ENCODE data around the gene MTRFR.

Gene MTRFR

DNA sequence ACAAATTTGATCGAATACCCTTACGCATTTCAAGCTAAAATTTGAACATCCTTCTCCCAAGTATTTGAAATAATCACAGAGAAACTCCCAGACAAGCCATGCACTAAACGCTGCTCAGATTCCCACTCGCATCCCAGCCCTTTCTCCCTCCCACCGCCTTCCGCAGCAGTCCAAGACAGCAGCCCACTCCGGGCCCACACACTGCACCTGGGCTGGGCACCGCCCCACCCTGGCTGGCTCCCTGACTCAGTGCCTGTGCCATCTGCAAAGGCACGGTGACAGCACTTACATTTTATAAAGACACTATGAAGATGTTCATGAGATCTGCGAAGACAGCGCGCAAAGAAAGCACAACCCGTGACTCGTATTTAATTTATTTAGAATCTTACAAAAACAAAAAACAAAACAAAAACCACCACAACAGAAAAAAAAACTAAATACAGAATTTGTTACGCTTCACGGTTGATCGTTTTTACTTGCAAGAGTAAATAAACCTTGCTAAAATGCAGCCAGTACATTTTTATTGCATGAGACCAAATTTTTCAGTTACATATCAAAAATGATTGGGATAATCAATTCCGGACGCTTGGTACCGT lies 55.6 kb downstream of the MTRFR start:
- Histone ChIP-seq H3K27ac (ENCODE audit: low read depth, low read length) (no peak overlapping the region), H3K4me1 (ENCODE audit: control insufficient read depth in 1 of 2, insufficient read depth in 2 of 2, low read length in 2 of 2) (no peaks in the 10 kb centered on the region), H3K9me3 (ENCODE audit: control insufficient read depth in 1 of 2, low read length in 2 of 2) (no peaks in the 10 kb centered on the region), H3K36me3 (ENCODE audit: control insufficient read depth in 1 of 2, insufficient read depth in 2 of 2, low read length in 2 of 2) (peaks cover 15 to 31% of the 10 kb centered on the region in 2 donors), H3K27me3 (ENCODE audit: control insufficient read depth in 1 of 2, insufficient read depth in 2 of 2, low read length in 2 of 2) (no peaks in the 10 kb centered on the region), H3K4me3 (ENCODE audit: low read depth in 1 of 2, low read length in 2 of 2) (no peak overlapping the region), H3K9ac (ENCODE audit: low read depth in 1 of 2, low read length in 2 of 2) (no peak overlapping the region)

GRCh38 chr12:123289911-123290310 lies 56.7 kb downstream of the MTRFR start:
- no peaks in the 10 kb centered on the region for H3K9me3 ChIP-seq (ENCODE audit: control insufficient read depth in 1 of 2, low read length in 2 of 2)
- peaks cover 20 to 40% of the 10 kb centered on the region in 2 donors for H3K36me3 ChIP-seq (ENCODE audit: control insufficient read depth in 1 of 2, insufficient read depth in 2 of 2, low read length in 2 of 2)
- H3K27ac ChIP-seq (ENCODE audit: low read depth, low read length), result no peak overlapping the region
- H3K27me3 ChIP-seq (ENCODE audit: control insufficient read depth in 1 of 2, insufficient read depth in 2 of 2, low read length in 2 of 2), result no peaks in the 10 kb centered on the region
- H3K4me3 ChIP-seq (ENCODE audit: low read depth in 1 of 2, low read length in 2 of 2), result no peak overlapping the region
- H3K4me1 ChIP-seq (ENCODE audit: control insufficient read depth in 1 of 2, insufficient read depth in 2 of 2, low read length in 2 of 2), result no peaks in the 10 kb centered on the region
- no peak overlapping the region for H3K9ac ChIP-seq (ENCODE audit: low read depth in 1 of 2, low read length in 2 of 2)

DNA sequence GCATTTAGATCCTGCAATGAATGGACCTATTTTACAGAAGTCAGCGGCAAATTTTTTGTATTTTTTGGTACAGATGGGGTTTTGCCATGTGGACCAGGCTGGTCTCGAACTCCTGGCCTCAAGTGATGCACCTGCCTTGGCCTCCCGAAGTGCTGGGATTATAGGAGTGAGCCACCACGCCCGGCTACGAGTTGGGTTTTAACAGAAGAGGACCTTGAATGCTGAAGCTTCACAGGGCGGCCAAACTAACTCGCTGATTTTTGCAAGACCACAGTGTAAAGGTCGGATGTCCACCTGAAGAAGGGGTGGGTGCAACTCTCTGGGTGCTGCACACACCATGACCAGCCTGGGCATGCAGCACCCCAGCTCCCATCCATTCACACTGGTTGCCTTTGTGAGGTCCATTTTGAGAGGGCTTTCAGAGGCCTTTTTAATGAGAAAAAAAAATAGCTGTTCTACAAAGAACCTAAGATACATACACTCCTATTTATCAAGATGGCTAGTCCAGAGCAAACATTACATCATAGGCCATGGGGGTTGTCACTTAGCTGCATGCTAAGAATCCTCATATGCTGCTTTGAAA lies 60.0 kb downstream of the MTRFR start:
- no peaks in the 10 kb centered on the region for H3K4me1 ChIP-seq (ENCODE audit: control insufficient read depth in 1 of 2, insufficient read depth in 2 of 2, low read length in 2 of 2)
- peaks cover 28 to 66% of the 10 kb centered on the region in 2 donors for H3K36me3 ChIP-seq (ENCODE audit: control insufficient read depth in 1 of 2, insufficient read depth in 2 of 2, low read length in 2 of 2)

DNA sequence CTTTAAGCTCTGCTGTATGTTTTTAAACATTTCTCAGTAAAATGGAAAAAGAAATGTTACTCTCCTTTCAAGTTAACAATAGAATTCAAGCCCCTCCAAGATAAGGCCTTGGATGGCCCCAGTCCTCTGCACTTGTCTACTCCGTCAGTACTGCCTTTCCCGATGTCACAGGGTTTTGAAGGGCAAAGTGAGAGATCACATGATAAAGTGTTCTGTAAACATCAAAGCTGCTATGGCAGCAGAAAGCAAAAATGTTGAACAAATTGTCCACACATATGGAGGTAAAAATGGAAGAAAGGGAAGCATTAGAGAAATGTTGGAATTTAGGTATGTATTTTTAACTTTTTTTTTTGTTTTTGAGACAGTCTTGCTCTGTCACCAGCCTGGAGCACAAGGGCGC lies 71.9 kb downstream of the MTRFR start:
- Histone ChIP-seq H3K4me1 (ENCODE audit: control insufficient read depth in 1 of 2, insufficient read depth in 2 of 2, low read length in 2 of 2) (no peaks in the 10 kb centered on the region), H3K27me3 (ENCODE audit: control insufficient read depth in 1 of 2, insufficient read depth in 2 of 2, low read length in 2 of 2) (no peaks in the 10 kb centered on the region), H3K27ac (ENCODE audit: low read depth, low read length) (no peak overlapping the region), H3K4me3 (ENCODE audit: low read depth in 1 of 2, low read length in 2 of 2) (no peak overlapping the region), H3K9ac (ENCODE audit: low read depth in 1 of 2, low read length in 2 of 2) (no peak overlapping the region), H3K9me3 (ENCODE audit: control insufficient read depth in 1 of 2, low read length in 2 of 2) (no peaks in the 10 kb centered on the region), H3K36me3 (ENCODE audit: control insufficient read depth in 1 of 2, insufficient read depth in 2 of 2, low read length in 2 of 2) (peaks cover 38 to 85% of the 10 kb centered on the region in 2 donors)

More for the DNA sequence above, 60.0 kb downstream of the MTRFR start:
- no peaks in the 10 kb centered on the region for H3K27me3 ChIP-seq (ENCODE audit: control insufficient read depth in 1 of 2, insufficient read depth in 2 of 2, low read length in 2 of 2)
- no peak overlapping the region for H3K4me3 ChIP-seq (ENCODE audit: low read depth in 1 of 2, low read length in 2 of 2)
- no peak overlapping the region for H3K27ac ChIP-seq (ENCODE audit: low read depth, low read length)
- H3K9me3 ChIP-seq (ENCODE audit: control insufficient read depth in 1 of 2, low read length in 2 of 2), result no peaks in the 10 kb centered on the region
- no peak overlapping the region for H3K9ac ChIP-seq (ENCODE audit: low read depth in 1 of 2, low read length in 2 of 2)

- no peaks in the 10 kb centered on the region for H3K27me3 ChIP-seq (ENCODE audit: control insufficient read depth in 1 of 2, insufficient read depth in 2 of 2, low read length in 2 of 2)
- H3K4me3 ChIP-seq (ENCODE audit: low read depth in 1 of 2, low read length in 2 of 2), result no peak overlapping the region
- peaks cover 34 to 86% of the 10 kb centered on the region in 2 donors for H3K36me3 ChIP-seq (ENCODE audit: control insufficient read depth in 1 of 2, insufficient read depth in 2 of 2, low read length in 2 of 2)
- no peaks in the 10 kb centered on the region for H3K9me3 ChIP-seq (ENCODE audit: control insufficient read depth in 1 of 2, low read length in 2 of 2)
- H3K4me1 ChIP-seq (ENCODE audit: control insufficient read depth in 1 of 2, insufficient read depth in 2 of 2, low read length in 2 of 2), result no peaks in the 10 kb centered on the region
- H3K9ac ChIP-seq (ENCODE audit: low read depth in 1 of 2, low read length in 2 of 2), result no peak overlapping the region
- H3K27ac ChIP-seq (ENCODE audit: low read depth, low read length), result no peak overlapping the region
Observed at GRCh38 chr12:123306200-123306599, 73.0 kb downstream of the MTRFR start.

Measured in duodenal mucosa (tissue), 2 donors.